ENCODE data around the gene BRD7. TPM values are rescaled to one million over a fixed set of nuclear protein-coding genes. Genes with fewer than 3 reads are reported as not detected.

BRD7 gene
- total RNA-seq, 1 donor from 2014 or later: 61.6 TPM

- no peak for DNase-seq (ENCODE audit: low spot score)
Measured at GRCh38 chr16:50322333-50322732, 46.5 kb downstream of the BRD7 start.

GRCh38 chr16:50320310-50320709 lies 48.5 kb downstream of the BRD7 start:
- DNase-seq (ENCODE audit: low spot score): no peak

- DNase-seq (ENCODE audit: low spot score): no peak
Measured at GRCh38 chr16:50318796-50319578, 49.8 kb downstream of the BRD7 start.

GRCh38 chr16:50316848-50317630 lies 51.7 kb downstream of the BRD7 start:
- DNase-seq (ENCODE audit: low spot score): no peak

GRCh38 chr16:50316102-50316847 lies 52.5 kb downstream of the BRD7 start:
- DNase-seq (ENCODE audit: low spot score): no peak

GRCh38 chr16:50315346-50315997 lies 53.3 kb downstream of the BRD7 start:
- DNase-seq (ENCODE audit: low spot score): no peak

- DNase-seq (ENCODE audit: low spot score): no peak
Measured at GRCh38 chr16:50314665-50315064, 54.1 kb downstream of the BRD7 start.

GRCh38 chr16:50313596-50314478 lies 55.0 kb downstream of the BRD7 start:
- no peak for DNase-seq (ENCODE audit: low spot score)

- no peak for DNase-seq (ENCODE audit: low spot score)
Measured at GRCh38 chr16:50311891-50312501, 56.8 kb downstream of the BRD7 start.

GRCh38 chr16:50311134-50311528 lies 57.7 kb downstream of the BRD7 start:
- no peak for DNase-seq (ENCODE audit: low spot score)

GRCh38 chr16:50310308-50311133 lies 58.3 kb downstream of the BRD7 start:
- DNase-seq (ENCODE audit: low spot score): no peak

GRCh38 chr16:50309527-50310307 lies 59.1 kb downstream of the BRD7 start:
- DNase-seq (ENCODE audit: low spot score): no peak

- DNase-seq (ENCODE audit: low spot score): no peak
Measured at GRCh38 chr16:50309156-50309526, 59.6 kb downstream of the BRD7 start.

- no peak for DNase-seq (ENCODE audit: low spot score)
Measured at GRCh38 chr16:50308237-50308965, 60.4 kb downstream of the BRD7 start.

GRCh38 chr16:50306287-50306686 lies 62.5 kb downstream of the BRD7 start:
- DNase-seq (ENCODE audit: low spot score): no peak

- DNase-seq (ENCODE audit: low spot score): no peak
Measured at GRCh38 chr16:50305441-50306061, 63.2 kb downstream of the BRD7 start.
